Esophagus muscularis mucosa (tissue), 4 donors: ENCODE results near the gene LMX1B.

Experiments
- EP300 ChIP-seq: sonication (generic); formaldehyde crosslinking; IDR thresholded peaks from one replicate; pipeline ENCODE4 v1.6.1; 2017; ENCODE audit warnings: antibody characterized with exemption
- POLR2A ChIP-seq: fragments of 450-650 bp; IDR thresholded peaks from one replicate; pipeline ENCODE4 v1.6.1; 2017; ENCODE audit warnings: antibody characterized with exemption, moderate library complexity, mild to moderate bottlenecking, low read depth
- POLR2AphosphoS5 ChIP-seq, 2 donors: sonication (generic); formaldehyde crosslinking; IDR thresholded peaks; one replicate each; pipeline ENCODE4 v1.6.1; 2017; ENCODE audit warnings: antibody characterized with exemption in 2 of 2
- TF ChIP-seq, protein P1 (sequence below), 3 experiments: fragments of 200-600 bp in 2 of 3; fragments of 450-650 bp in 1 of 3; sonication (generic) in 2 of 3; IDR thresholded peaks; one replicate each; pipeline ENCODE4 v1.5.1; 2017 to 2019; ENCODE audit warnings: antibody characterized with exemption in 3 of 3, mild to moderate bottlenecking in 2 of 3, moderate library complexity in 1 of 3

DNA sequence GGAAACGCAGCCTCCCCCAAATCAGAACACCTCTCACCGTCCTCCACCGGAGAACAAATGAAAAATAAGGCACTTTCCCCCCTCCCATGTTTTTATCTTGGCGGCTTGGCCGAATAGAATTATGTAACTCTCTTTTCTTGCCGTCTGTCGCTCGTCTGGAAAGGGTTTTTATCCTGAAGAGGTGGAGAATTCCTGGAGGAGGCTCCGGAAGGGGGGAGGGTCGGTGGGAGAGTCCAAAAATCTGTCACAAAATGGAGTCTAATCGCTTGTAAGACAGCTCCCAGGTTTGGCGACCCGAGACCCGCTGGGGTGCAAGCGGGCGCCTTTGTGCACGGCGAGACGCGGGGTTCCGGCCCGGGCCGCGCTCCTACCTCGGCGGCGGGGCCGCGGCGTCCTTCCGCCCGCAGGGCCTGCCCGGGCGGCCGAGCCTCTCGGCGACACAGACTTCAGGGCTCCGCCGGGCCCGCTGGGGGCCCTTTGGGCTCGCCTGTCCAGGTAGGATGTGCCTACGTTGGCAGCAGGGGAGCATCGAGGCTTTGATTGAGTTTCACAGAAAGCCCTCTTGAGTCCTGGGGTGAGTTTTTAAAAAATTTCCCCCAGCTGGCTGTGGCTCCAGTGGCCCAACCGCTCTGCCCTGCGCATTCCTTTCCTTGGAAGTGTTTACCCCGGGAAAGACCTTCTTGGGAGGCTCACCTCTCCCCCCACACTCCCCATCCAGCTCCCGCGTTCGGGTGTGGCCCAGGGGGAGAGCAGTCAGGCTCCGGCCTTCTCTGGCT, 5.0 kb downstream of the LMX1B start:
- TF ChIP-seq, protein P1, sequence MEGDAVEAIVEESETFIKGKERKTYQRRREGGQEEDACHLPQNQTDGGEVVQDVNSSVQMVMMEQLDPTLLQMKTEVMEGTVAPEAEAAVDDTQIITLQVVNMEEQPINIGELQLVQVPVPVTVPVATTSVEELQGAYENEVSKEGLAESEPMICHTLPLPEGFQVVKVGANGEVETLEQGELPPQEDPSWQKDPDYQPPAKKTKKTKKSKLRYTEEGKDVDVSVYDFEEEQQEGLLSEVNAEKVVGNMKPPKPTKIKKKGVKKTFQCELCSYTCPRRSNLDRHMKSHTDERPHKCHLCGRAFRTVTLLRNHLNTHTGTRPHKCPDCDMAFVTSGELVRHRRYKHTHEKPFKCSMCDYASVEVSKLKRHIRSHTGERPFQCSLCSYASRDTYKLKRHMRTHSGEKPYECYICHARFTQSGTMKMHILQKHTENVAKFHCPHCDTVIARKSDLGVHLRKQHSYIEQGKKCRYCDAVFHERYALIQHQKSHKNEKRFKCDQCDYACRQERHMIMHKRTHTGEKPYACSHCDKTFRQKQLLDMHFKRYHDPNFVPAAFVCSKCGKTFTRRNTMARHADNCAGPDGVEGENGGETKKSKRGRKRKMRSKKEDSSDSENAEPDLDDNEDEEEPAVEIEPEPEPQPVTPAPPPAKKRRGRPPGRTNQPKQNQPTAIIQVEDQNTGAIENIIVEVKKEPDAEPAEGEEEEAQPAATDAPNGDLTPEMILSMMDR (IDR thresholded peaks at IDR 0.05), result no peak
- TF ChIP-seq EP300 (no peak), POLR2A (no peak), POLR2AphosphoS5 (IDR thresholded peaks at IDR 0.05) (no peak)
